Progenitor cell of endocrine pancreas (in vitro differentiated cells): ENCODE measurements around the gene CAMK1D. TPM values are rescaled to one million over a fixed set of nuclear protein-coding genes. Genes with fewer than 3 reads are reported as not detected.
A peak's percentile ranks its signal among the peaks of the same experiment; 100 is the strongest.

Experiments
- DNase-seq: peaks from one replicate; pipeline ENCODE4 v3.0.0; 2021; ENCODE audit warnings: low spot score; ENCODE audit not compliant: unreplicated experiment
- H3K27ac Mint-ChIP-seq: 2 replicates; pipeline ENCODE4 v1.8.0; 2021; ENCODE audit warnings: mild to moderate bottlenecking, moderate library complexity, mixed read lengths
- H3K27me3 Mint-ChIP-seq: 2 replicates; pipeline ENCODE4 v1.8.0; 2021; ENCODE audit warnings: mixed read lengths
- H3K36me3 Mint-ChIP-seq: 2 replicates; pipeline ENCODE4 v1.8.0; 2022; ENCODE audit warnings: mixed read lengths; ENCODE audit not compliant: insufficient read depth
- H3K4me1 Mint-ChIP-seq: 2 replicates; pipeline ENCODE4 v1.8.0; 2021; ENCODE audit warnings: low read depth, mixed read lengths
- H3K4me3 Mint-ChIP-seq: 2 replicates; pipeline ENCODE4 v1.8.0; 2021; ENCODE audit warnings: low read depth, mild to moderate bottlenecking, moderate library complexity, mixed read lengths
- H3K9me3 Mint-ChIP-seq: 2 replicates; pipeline ENCODE4 v1.8.0; 2021; ENCODE audit warnings: low read depth, mixed read lengths
- total RNA-seq: library from RNA; stranded (reverse); gene quantifications from 2 replicates; pipeline ENCODE4 v1.2.1, GENCODE V29; 2021
- TF ChIP-seq, protein P1 (sequence below): fragments of 200-600 bp; sonication (generic); IDR thresholded peaks from one replicate; pipeline ENCODE4 v1.5.0; 2021; ENCODE audit warnings: antibody characterized with exemption, mild to moderate bottlenecking; ENCODE audit not compliant: unreplicated experiment

The CAMK1D gene
- total RNA-seq, 1 donor from 2014 or later = 10.8 TPM

DNA sequence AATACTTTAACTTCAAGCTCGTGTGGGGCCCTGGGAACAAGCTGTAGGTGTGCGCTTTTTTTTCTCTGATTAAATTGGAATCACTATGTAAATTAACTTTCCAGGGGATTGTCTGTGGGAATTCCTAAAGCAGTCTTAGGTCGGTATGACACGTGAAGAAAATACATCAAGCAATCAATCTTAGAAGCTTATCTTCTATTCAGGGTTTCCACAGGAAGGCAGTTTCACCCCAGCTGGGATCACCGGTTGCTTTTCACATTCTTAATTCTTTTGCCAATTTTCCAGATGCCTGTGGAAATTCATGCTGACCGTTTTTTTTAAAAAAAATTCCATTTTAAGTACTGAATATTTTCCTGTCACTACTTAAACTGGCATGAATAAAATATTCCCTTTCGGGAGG is 41.9 kb downstream of the CAMK1D start:
- Mint-ChIP-seq H3K4me1 (peaks cover 7% of the 10 kb centered on the region), H3K9me3 (no peaks in the 10 kb centered on the region), H3K36me3 (peaks cover under 1% of the 10 kb centered on the region), H3K27me3 (peaks cover 18% of the 10 kb centered on the region), H3K27ac (no peak overlapping the region), H3K4me3 (no peak overlapping the region)
- TF ChIP-seq, protein P1, sequence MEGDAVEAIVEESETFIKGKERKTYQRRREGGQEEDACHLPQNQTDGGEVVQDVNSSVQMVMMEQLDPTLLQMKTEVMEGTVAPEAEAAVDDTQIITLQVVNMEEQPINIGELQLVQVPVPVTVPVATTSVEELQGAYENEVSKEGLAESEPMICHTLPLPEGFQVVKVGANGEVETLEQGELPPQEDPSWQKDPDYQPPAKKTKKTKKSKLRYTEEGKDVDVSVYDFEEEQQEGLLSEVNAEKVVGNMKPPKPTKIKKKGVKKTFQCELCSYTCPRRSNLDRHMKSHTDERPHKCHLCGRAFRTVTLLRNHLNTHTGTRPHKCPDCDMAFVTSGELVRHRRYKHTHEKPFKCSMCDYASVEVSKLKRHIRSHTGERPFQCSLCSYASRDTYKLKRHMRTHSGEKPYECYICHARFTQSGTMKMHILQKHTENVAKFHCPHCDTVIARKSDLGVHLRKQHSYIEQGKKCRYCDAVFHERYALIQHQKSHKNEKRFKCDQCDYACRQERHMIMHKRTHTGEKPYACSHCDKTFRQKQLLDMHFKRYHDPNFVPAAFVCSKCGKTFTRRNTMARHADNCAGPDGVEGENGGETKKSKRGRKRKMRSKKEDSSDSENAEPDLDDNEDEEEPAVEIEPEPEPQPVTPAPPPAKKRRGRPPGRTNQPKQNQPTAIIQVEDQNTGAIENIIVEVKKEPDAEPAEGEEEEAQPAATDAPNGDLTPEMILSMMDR = no peak
- no peak for DNase-seq

DNA sequence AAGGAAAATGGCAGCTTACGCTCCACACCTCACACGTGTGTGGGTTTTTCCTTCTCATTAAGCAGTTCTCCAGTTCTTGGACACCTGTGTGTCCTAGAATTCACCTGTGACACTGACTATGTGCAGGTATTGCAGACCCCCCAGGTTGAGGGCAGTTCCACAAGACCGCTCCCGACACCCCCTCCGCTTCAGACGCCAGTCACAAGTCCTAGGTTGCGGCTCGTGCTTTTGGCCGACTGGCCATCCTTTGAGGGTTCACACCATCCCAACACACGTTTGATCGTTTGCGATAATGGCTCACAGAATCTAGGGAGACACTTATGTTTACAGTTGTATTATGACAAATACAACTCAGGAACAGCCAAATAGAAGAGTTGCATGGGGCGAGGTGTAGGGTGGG is 44.5 kb downstream of the CAMK1D start:
- Mint-ChIP-seq H3K9me3 (no peaks in the 10 kb centered on the region), H3K36me3 (peaks cover 2% of the 10 kb centered on the region), H3K4me3 (no peak overlapping the region), H3K27me3 (peaks cover 23% of the 10 kb centered on the region), H3K4me1 (peaks cover 7% of the 10 kb centered on the region), H3K27ac (no peak overlapping the region)
- no peak for DNase-seq
- TF ChIP-seq, protein P1 = no peak

DNA sequence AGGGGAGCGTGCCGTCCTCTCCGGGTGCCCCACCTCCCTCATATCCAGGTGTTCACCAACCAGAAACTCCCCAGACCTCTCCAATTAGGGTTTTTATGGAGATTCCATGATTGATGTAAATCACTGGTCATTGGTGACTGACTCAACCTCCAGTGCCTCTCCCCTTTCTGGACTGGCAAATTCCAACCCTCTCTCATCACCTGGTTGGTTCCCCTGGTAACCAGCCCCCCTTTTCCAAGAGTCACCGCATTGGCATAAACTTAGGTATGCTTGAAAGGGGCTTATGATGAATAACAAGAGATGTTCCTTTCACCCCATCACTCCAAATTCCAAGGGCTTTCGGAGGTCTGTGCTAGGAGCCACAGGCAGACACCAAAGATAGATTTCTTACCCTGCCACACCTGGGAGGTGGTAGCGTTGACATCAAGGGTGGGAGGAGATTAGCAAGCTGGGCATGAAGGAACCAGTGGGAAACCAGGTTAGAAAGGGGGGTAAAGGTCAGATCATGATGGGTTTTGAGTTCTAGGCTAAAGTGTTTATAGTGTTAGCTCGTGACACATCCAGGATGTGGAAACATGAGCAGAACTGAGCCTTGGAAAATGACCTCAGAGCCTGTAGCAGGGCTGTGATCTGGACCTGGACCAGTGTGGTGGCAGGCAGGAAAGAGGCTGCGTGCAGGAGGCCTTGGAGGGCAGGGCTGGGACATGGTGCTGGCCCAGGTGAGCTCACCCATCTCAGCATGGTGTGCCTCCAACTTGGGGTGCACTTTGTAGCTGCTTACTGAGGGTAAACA is 45.1 kb downstream of the CAMK1D start:
- Mint-ChIP-seq H3K9me3 (no peaks in the 10 kb centered on the region), H3K27ac (no peak overlapping the region), H3K4me3 (no peak overlapping the region), H3K36me3 (peaks cover 2% of the 10 kb centered on the region), H3K4me1 (peaks cover 7% of the 10 kb centered on the region), H3K27me3 (peaks cover 20% of the 10 kb centered on the region)
- no peak for DNase-seq
- TF ChIP-seq, protein P1 = no peak

DNA sequence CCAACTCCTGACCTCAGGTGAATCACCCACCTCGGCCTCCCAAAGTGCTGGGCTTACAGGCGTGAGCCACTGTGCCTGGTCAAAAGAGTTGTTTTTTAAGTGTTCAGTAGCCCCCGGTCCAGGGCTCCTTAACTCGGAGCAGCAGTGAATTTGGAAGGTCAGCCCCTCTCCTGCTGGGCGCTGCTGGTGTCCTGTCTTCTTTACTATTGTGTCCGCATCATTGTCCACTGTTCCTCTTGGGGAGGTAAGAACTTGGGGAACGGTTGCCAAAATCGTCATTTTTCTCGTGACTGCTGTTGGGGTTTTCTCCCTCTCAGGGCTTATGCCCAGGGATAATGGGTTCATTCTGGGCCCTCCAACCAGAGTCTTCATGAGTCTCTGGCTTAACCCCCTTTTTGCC is 46.7 kb downstream of the CAMK1D start:
- TF ChIP-seq, protein P1 = no peak
- Mint-ChIP-seq H3K36me3 (peaks cover 2% of the 10 kb centered on the region), H3K27ac (no peak overlapping the region), H3K9me3 (no peaks in the 10 kb centered on the region), H3K27me3 (peaks cover 21% of the 10 kb centered on the region), H3K4me1 (peaks cover 4% of the 10 kb centered on the region), H3K4me3 (no peak overlapping the region)
- DNase-seq = no peak

DNA sequence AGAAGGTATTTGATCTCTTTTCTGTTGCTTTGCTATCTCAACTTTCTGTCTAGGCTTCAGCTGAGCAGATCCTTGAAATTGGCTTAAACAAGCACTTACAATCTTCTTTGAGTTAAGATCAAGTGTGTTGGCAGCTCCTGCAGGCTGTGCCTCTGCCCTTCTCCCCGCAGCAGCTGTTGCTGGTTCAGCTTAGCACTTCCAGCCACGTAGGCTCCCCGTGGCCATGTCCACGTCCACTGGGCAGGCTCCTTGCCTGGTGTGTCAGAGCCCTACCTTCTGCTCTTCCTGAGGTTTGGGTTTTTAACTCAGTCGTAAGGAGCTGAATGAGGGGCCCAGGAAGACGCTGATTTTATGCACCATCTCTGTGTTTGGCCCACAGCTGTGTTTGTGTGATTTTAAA is 47.2 kb downstream of the CAMK1D start:
- H3K9me3 Mint-ChIP-seq = no peaks in the 10 kb centered on the region
- H3K36me3 Mint-ChIP-seq = peaks cover 2% of the 10 kb centered on the region
- peak overlapping the region; percentile 76 for H3K27ac Mint-ChIP-seq
- peaks cover 24% of the 10 kb centered on the region for H3K27me3 Mint-ChIP-seq
- TF ChIP-seq, protein P1 = no peak
- DNase-seq = no peak
- H3K4me1 Mint-ChIP-seq = no peaks in the 10 kb centered on the region
- H3K4me3 Mint-ChIP-seq = no peak overlapping the region
